ENCODE data around the gene ZNF800. TPM values are rescaled to one million over a fixed set of nuclear protein-coding genes. Genes with fewer than 3 reads are reported as not detected.

Gene ZNF800
- total and polyA plus RNA-seq, 8 donors, result 21.0 to 32.3 (median 22.4) TPM

DNA sequence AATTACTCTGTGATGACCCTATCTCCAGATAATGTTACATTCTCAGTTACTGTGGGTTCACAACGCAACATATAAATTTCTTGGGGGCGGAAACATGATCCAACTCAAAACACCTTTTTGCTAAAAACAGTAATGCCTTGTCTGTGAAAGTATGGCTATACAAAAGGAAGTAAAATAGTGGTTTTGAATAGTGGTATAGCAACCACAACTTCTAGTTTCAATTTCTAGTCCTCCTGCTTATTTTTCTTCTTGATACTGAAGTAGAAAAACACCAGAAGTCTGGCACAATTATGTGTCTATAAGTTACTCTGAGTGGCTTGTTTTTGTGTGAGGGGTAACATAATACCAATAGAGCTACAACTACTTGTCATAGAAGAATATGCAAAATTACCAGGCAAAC lies 21.5 kb upstream of the ZNF800 start:
- H3K9me3 ChIP-seq, result no peaks in the 10 kb centered on the region
- no peak for ATAC-seq
- H3K36me3 ChIP-seq, result no peaks in the 10 kb centered on the region
- H3K27me3 ChIP-seq, result no peaks in the 10 kb centered on the region
- H3K4me3 ChIP-seq, result no peak overlapping the region
- TF ChIP-seq, protein P1, sequence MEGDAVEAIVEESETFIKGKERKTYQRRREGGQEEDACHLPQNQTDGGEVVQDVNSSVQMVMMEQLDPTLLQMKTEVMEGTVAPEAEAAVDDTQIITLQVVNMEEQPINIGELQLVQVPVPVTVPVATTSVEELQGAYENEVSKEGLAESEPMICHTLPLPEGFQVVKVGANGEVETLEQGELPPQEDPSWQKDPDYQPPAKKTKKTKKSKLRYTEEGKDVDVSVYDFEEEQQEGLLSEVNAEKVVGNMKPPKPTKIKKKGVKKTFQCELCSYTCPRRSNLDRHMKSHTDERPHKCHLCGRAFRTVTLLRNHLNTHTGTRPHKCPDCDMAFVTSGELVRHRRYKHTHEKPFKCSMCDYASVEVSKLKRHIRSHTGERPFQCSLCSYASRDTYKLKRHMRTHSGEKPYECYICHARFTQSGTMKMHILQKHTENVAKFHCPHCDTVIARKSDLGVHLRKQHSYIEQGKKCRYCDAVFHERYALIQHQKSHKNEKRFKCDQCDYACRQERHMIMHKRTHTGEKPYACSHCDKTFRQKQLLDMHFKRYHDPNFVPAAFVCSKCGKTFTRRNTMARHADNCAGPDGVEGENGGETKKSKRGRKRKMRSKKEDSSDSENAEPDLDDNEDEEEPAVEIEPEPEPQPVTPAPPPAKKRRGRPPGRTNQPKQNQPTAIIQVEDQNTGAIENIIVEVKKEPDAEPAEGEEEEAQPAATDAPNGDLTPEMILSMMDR (IDR thresholded peaks at IDR 0.05), result no peak
- peaks cover 0 to 4% of the 10 kb centered on the region in 2 donors for H3K4me1 ChIP-seq
- no peak overlapping the region for H3K27ac ChIP-seq
- no peak for DNase-seq
- intact Hi-C loops (cut with DNase I), result no loop called here

- H3K4me1 ChIP-seq, result peaks cover 0 to 4% of the 10 kb centered on the region in 2 donors
- TF ChIP-seq, protein P1 (IDR thresholded peaks at IDR 0.05), result no peak
- intact Hi-C loops (cut with DNase I), result no loop called here
- no peaks in the 10 kb centered on the region for H3K27me3 ChIP-seq
- no peaks in the 10 kb centered on the region for H3K36me3 ChIP-seq
- H3K9me3 ChIP-seq, result no peaks in the 10 kb centered on the region
- H3K27ac ChIP-seq, result no peak overlapping the region
- H3K4me3 ChIP-seq, result no peak overlapping the region
- ATAC-seq (no peak), DNase-seq (no peak)
Measured at GRCh38 chr7:127413326-127413725, 20.8 kb upstream of the ZNF800 start.

GRCh38 chr7:127411176-127411575 lies 18.7 kb upstream of the ZNF800 start:
- DNase-seq, result no peak
- H3K36me3 ChIP-seq, result no peaks in the 10 kb centered on the region
- ATAC-seq, result no peak
- H3K9me3 ChIP-seq, result no peaks in the 10 kb centered on the region
- TF ChIP-seq, protein P1 (IDR thresholded peaks at IDR 0.05), result no peak
- no peaks in the 10 kb centered on the region for H3K27me3 ChIP-seq
- no peak overlapping the region for H3K4me3 ChIP-seq
- peaks cover 0 to 4% of the 10 kb centered on the region in 2 donors for H3K4me1 ChIP-seq
- intact Hi-C loops (cut with DNase I), result no loop called here
- no peak overlapping the region for H3K27ac ChIP-seq

GRCh38 chr7:127409629-127410028 lies 17.1 kb upstream of the ZNF800 start:
- Histone ChIP-seq H3K9me3 (no peaks in the 10 kb centered on the region), H3K27ac (no peak overlapping the region), H3K36me3 (no peaks in the 10 kb centered on the region), H3K4me3 (no peak overlapping the region), H3K4me1 (peaks cover 0 to 4% of the 10 kb centered on the region in 2 donors), H3K27me3 (peaks cover 0 to 5% of the 10 kb centered on the region in 2 donors)
- ATAC-seq (no peak), DNase-seq (no peak)
- intact Hi-C loops (cut with DNase I), result no loop called here
- TF ChIP-seq, protein P1 (IDR thresholded peaks at IDR 0.05), result no peak

GRCh38 chr7:127404286-127405072 lies 12.0 kb upstream of the ZNF800 start:
- H3K9me3 ChIP-seq, result no peaks in the 10 kb centered on the region
- no peaks in the 10 kb centered on the region for H3K4me1 ChIP-seq
- no peak overlapping the region for H3K4me3 ChIP-seq
- H3K36me3 ChIP-seq, result no peaks in the 10 kb centered on the region
- no peak for ATAC-seq
- H3K27me3 ChIP-seq, result peaks cover 0 to 13% of the 10 kb centered on the region in 2 donors
- no peak overlapping the region for H3K27ac ChIP-seq
- TF ChIP-seq, protein P1 (IDR thresholded peaks at IDR 0.05), result no peak
- no peak for DNase-seq
- intact Hi-C loops (cut with DNase I), result no loop called here
